ENCODE measurements around the gene MYBBP1A.

MYBBP1A gene

GRCh38 chr17:4534928-4535666 lies 20.1 kb downstream of the MYBBP1A start:
- peak in 7 of 14 donors; percentile 16 to 67 (median 45) for DNase-seq

DNA sequence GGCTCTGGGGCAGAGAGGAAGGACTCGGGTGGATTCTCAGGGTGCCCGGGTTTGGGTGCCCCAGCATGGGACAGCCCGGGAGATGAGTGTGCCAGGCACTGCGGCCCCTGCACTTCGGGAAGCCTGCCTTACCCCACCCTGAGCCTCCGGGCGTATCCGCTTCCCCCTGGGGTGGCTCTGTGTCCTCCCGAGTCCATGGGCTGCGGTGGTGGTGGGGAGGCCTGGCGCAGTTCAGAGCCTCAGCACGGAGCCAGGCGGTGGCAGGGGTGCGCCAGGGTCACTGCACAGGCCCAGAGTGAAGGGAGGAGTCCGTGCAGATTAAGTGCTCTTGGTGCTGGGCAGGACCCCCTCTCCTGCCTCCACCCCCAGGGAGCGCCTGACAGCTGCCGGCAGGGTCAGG lies 20.7 kb downstream of the MYBBP1A start:
- peak in 1 of 14 donors; percentile 69 for DNase-seq

GRCh38 chr17:4533523-4534504 lies 21.4 kb downstream of the MYBBP1A start:
- peak in 12 of 14 donors; percentile 35 to 94 (median 84) for DNase-seq

GRCh38 chr17:4532860-4533522 lies 22.2 kb downstream of the MYBBP1A start:
- DNase-seq: no peak

- no peak for DNase-seq
Measured at GRCh38 chr17:4531988-4532736, 23.0 kb downstream of the MYBBP1A start.

DNA sequence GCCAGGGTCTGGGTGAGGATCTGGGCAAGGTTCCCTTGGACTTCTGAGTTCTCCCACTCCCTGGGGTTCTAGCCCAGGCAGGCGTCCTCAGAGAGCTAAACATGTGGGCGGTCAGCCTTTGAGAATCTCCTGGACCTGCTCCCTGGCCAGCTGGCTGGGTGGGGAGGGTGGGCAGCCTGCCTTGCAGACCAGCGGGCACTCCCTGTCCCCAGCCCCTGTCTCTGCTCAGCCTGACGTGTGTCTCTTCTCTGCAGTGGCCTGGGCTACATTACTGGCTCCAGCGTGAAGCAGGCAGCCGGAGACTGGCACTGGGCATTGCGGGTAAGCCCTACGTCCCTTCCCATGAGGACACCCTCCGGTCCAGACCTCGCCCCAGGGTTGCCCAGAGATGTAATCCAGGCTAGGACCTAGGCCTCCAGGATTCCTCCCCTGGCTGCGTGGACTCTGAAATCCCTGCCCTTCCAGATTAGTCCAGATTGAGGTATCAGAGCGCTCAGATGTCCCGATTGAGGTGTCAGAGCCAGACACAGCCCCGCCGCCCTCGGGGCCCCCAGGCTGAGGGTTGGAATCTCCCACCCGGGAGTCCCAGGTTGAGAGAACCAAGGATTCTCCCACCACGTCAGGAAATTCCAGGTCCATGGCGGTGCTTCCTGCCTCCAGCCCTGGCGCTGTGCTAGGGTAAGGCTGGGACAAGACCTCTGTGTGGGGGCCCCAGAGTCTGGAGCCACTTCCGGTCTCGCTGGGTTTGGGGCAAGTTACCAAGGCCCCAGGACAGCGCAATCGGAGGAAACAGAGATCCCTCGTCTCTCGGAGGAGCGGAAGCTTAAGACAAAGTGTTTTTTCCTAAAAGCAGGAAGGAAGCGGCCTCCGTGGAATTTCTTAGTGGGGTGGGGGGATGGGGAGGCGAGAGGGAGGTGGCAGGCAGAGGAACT lies 24.1 kb downstream of the MYBBP1A start:
- DNase-seq: peak in 3 of 14 donors; percentile 8 to 43 (median 30)

- DNase-seq: no peak
Measured at GRCh38 chr17:4529533-4530152, 25.5 kb downstream of the MYBBP1A start.

DNA sequence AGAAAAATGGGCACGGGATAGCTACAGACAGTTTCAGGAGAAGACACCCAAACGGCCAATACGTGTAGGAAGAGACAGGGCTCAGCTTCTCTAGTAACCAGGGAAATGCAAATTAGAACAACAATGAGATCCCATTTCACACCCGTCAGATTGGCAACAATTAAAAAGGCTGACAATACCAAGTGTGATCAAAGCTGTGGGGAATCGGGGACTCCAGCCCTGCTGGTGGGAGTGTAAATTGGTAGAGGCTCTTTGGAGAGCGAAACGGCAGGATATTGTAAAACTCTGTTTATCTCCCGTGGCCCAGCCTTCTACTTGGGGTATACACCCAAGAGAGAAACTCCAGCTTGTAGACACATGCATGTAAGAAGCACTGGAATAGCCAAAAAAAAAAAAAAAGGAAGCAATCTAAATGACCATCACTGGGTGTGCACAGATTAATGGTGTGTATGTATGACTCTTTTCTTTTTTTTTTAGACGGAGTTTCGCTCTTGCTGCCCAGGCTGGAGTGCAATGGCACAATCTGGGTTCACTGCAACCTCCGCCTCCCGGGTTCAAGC lies 27.5 kb downstream of the MYBBP1A start:
- peak in 1 of 14 donors; percentile 16 for DNase-seq

- DNase-seq: no peak
Measured at GRCh38 chr17:4527134-4527533, 28.1 kb downstream of the MYBBP1A start.

GRCh38 chr17:4525691-4526397 lies 29.3 kb downstream of the MYBBP1A start:
- no peak for DNase-seq

DNA sequence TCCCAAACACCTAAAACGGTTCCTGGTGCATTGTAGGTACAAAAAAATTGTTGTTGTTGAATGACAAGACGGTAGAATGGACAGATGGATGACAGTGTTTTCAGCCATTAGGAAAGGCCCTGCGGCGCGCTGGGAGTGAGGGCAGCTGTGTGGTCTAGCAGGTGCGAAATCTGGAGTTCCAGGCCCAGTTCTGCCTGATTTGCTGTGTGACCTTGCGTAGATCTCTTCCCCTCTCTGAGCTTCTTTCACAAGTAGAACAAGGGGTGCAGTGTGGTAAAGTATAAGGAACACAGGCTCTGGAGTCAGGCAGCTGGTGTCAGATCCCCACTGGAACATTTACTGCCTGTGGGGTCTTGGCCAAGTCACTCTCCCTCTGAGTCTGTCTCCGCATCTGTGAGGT lies 31.2 kb downstream of the MYBBP1A start:
- no peak for DNase-seq

DNA sequence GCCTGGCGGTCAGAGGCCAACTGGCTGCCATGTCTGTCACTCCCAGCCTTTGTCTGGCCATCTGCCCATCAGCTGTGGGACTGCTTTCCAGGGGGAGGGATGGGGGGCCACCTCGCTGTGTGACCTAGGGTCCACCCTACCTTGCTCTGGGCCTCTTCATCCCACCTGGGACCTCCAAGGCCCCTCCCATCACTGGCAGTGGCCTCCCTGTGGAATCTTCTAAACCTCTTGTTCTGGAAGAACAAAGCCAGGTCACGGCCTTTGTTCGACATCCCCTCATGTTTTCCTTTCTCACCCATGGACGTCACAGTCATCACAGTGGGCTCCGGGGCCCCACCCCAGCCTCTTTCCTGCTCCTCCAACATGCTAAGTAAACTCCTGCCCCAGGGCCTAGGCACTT lies 32.5 kb downstream of the MYBBP1A start:
- no peak for DNase-seq

GRCh38 chr17:4520894-4521600 lies 34.1 kb downstream of the MYBBP1A start:
- no peak for DNase-seq

DNA sequence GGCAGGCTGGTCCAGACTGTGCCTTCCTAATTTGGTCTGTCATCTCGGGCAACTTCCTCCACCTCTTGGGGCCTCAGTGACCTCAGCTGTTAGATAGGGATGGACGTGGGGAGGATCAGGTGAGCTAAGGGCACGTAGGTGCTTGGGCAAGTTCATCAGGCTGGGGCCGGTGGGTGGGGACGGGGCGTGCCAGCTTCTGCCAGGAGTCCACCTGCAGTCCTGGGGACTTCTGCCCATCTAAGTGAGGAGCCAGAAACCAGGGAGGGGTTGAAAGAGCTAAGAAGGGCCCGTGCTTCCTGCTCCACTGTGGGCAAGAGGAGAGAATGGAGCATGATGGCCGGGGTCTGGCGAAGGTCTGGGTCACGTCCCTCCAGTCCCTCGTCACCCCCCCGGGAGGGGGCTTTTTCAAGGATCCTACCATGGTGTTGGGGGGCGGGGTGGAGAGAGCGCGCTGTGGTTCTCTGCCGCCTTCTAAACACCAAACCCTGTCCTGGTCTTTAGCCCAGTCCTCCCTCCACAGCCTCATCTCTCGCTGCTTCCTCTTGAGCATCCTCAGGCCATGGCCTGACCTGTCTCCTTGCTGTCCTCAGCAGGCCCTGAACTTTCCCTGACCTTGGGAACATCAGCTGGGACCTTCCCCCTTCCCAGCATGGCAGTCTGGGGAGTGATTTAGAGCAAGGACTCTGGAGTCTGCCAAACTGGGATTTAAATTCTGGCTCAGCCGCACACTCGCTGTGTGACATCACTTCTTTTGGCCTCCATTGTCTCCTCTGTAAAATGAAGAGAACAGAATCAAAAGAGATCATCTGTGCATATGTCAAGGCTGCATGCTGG lies 34.9 kb downstream of the MYBBP1A start:
- DNase-seq: no peak

DNA sequence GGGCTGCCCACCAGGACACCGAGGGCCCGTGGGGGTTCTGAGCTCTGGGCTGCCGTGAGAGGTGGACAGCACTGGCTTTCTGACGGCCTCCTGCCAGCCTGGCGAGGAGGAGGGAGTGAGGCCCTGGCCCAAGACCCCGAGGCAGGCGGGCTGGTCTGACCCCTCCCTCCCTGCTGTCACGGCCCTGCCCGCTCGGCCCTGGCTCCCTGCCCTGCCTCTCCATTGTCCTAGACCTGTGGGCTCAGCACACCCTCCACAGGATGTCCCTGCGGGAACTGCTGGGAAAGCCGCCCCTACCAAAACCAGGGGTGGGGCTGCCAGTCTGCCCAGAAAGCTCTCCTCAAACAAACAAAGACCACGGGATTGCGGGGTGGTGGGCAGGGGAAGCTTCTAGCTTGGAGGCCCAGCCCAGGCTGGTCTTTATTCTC lies 35.8 kb downstream of the MYBBP1A start:
- DNase-seq: peak in 10 of 14 donors; percentile 21 to 85 (median 48)

DNA sequence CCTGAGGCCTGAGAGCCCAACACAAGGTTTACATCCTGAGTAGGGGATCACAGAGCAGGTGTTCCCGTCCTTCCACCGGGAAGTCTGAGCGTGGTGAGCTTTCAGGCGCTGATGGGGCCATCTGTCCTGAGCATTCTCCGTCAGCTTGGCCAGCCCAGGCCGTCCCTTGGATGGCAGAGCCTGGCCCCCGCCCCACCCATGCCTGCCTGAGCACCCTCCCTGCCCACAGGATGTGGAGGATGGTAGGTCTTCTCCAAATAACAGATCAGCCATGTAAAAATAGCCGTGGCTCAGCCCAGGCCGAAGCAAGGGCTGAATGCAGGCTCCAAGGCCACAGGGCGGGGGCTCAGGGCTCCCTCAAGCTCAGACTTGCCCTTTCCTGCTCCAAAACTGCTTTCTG lies 36.3 kb downstream of the MYBBP1A start:
- DNase-seq: peak in 3 of 14 donors; percentile 49 to 59 (median 54)

DNA sequence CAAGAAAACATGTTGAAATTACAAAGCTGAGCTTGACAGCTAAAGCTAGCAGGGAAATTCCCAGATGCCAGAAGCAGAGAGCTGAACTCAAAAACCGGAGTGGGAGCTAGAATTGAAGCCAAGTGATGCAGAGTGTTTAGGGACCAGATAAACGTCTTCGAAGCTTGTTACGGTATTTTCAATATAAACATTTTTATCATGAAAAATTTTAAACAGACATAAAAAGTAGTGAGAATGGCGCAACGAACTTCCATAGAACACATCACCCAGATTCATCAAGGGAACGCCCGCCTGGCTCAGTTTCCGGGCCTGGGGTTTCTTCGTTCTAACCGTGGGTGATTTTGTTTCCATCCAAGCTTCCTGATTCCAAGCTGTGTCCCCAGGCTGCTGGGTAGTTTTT lies 38.4 kb downstream of the MYBBP1A start:
- DNase-seq: no peak

GRCh38 chr17:4515501-4515900 lies 39.7 kb downstream of the MYBBP1A start:
- no peak for DNase-seq
